ENCODE results near the gene MYO16.

The MYO16 gene

GRCh38 chr13:108677806-108678205 is 48.4 kb downstream of the MYO16 start:
- Histone ChIP-seq H3K9me2 (replicated peaks; ENCODE audit: insufficient read depth, low read length) (no peaks in the 10 kb centered on the region), H3K4me3 (ENCODE audit: insufficient read depth, low read length, poor library complexity, severe bottlenecking) (no peak overlapping the region), H3K9me3 (ENCODE audit: insufficient read depth, low read length) (no peaks in the 10 kb centered on the region), H4K20me1 (ENCODE audit: low read depth, low read length) (no peaks in the 10 kb centered on the region), H3K36me3 (ENCODE audit: low read length) (no peaks in the 10 kb centered on the region), H3F3A (ENCODE audit: insufficient read depth) (no peaks in the 10 kb centered on the region), H3K27ac (ENCODE audit: low read depth, low read length) (no peak overlapping the region), H3K79me2 (ENCODE audit: insufficient read depth, low read length) (no peaks in the 10 kb centered on the region), H3K9ac (ENCODE audit: low read length) (no peak overlapping the region), H3K27me3 (ENCODE audit: low read length) (no peaks in the 10 kb centered on the region), H3K4me2 (ENCODE audit: low read depth, low read length, poor library complexity, severe bottlenecking) (no peak overlapping the region), H2AFZ (ENCODE audit: low read depth, low read length, severe bottlenecking) (no peak overlapping the region)
- TF ChIP-seq CTCF (IDR thresholded peaks at IDR 0.05; ENCODE audit: insufficient read depth, low read length, poor library complexity, severe bottlenecking) (no peak), EZH2phosphoT487 (conservative IDR thresholded peaks at IDR 0.05; ENCODE audit: low read length) (no peak)

GRCh38 chr13:108680011-108680410 is 50.6 kb downstream of the MYO16 start:
- Histone ChIP-seq H3K9me2 (replicated peaks; ENCODE audit: insufficient read depth, low read length) (no peaks in the 10 kb centered on the region), H3K4me3 (ENCODE audit: insufficient read depth, low read length, poor library complexity, severe bottlenecking) (no peak overlapping the region), H2AFZ (ENCODE audit: low read depth, low read length, severe bottlenecking) (no peak overlapping the region), H3F3A (ENCODE audit: insufficient read depth) (no peaks in the 10 kb centered on the region), H3K79me2 (ENCODE audit: insufficient read depth, low read length) (no peaks in the 10 kb centered on the region), H3K27me3 (ENCODE audit: low read length) (no peaks in the 10 kb centered on the region), H4K20me1 (ENCODE audit: low read depth, low read length) (no peaks in the 10 kb centered on the region), H3K9ac (ENCODE audit: low read length) (no peak overlapping the region), H3K36me3 (ENCODE audit: low read length) (no peaks in the 10 kb centered on the region), H3K27ac (ENCODE audit: low read depth, low read length) (no peak overlapping the region), H3K9me3 (ENCODE audit: insufficient read depth, low read length) (no peaks in the 10 kb centered on the region), H3K4me2 (ENCODE audit: low read depth, low read length, poor library complexity, severe bottlenecking) (no peak overlapping the region)
- TF ChIP-seq CTCF (IDR thresholded peaks at IDR 0.05; ENCODE audit: insufficient read depth, low read length, poor library complexity, severe bottlenecking): no peak
- TF ChIP-seq EZH2phosphoT487 (conservative IDR thresholded peaks at IDR 0.05; ENCODE audit: low read length): no peak

- Histone ChIP-seq H3K79me2 (ENCODE audit: insufficient read depth, low read length) (no peaks in the 10 kb centered on the region), H4K20me1 (ENCODE audit: low read depth, low read length) (no peaks in the 10 kb centered on the region), H3F3A (ENCODE audit: insufficient read depth) (no peaks in the 10 kb centered on the region), H3K36me3 (ENCODE audit: low read length) (no peaks in the 10 kb centered on the region), H3K9me2 (replicated peaks; ENCODE audit: insufficient read depth, low read length) (no peaks in the 10 kb centered on the region), H3K4me3 (ENCODE audit: insufficient read depth, low read length, poor library complexity, severe bottlenecking) (no peak overlapping the region), H3K4me2 (ENCODE audit: low read depth, low read length, poor library complexity, severe bottlenecking) (no peak overlapping the region), H3K27me3 (ENCODE audit: low read length) (no peaks in the 10 kb centered on the region), H3K9ac (ENCODE audit: low read length) (no peak overlapping the region), H3K27ac (ENCODE audit: low read depth, low read length) (no peak overlapping the region), H2AFZ (ENCODE audit: low read depth, low read length, severe bottlenecking) (no peak overlapping the region), H3K9me3 (ENCODE audit: insufficient read depth, low read length) (no peaks in the 10 kb centered on the region)
- TF ChIP-seq EZH2phosphoT487 (conservative IDR thresholded peaks at IDR 0.05; ENCODE audit: low read length) (no peak), CTCF (IDR thresholded peaks at IDR 0.05; ENCODE audit: insufficient read depth, low read length, poor library complexity, severe bottlenecking) (no peak)
These were observed 52.7 kb downstream of the MYO16 start for GRCh38 chr13:108681986-108682575.
